GM19043 (cell line): ENCODE data around the gene PRRC2B.

ENCODE experiments used
- ATAC-seq: cut with Tn5 transposase; IDR thresholded peaks from one replicate; pipeline ENCODE4 v1.9.1; 2021; ENCODE audit warnings: low read depth; ENCODE audit not compliant: unreplicated experiment

Gene PRRC2B

DNA sequence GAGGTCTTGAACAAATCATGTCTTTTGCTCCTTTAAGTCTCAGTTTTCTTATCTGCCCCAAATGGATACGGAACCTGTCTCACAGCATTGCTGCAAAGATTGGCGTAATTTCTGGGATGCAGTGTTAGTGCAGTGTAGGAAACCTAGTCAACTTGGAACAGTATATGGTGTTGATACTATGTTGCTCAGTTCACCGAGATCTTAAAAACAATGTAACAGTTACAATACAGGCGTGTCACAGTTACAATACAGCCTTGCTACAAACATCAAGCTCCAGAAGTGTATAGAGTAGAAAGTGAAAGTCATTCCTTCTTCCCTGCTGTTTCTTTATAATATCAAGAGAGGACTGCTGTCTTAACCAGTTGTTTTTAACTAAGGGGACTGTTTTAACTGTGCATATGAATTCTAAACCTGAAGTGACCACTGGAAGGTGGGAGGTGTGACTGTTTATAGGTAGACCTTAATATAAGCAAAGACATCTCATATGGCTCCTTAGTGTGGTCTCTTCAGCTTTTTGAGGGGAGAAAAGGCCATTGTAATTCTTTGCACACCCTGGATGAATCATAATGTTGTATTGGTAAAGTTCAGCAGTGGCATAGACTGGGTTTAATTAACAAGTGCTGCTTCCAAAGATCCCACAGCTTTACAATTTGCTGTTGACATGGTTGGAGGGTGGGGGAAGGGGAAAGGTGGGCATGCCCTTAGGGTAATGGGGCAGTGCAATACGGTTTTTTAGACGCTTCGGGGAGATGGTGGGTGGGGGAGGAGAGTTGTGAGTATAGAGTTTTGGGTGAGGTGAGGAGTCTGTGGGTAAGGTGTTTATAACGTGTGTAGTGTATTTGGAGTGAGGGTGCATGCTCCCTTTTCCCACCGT, 12.9 kb downstream of the PRRC2B start:
- no peak for ATAC-seq

DNA sequence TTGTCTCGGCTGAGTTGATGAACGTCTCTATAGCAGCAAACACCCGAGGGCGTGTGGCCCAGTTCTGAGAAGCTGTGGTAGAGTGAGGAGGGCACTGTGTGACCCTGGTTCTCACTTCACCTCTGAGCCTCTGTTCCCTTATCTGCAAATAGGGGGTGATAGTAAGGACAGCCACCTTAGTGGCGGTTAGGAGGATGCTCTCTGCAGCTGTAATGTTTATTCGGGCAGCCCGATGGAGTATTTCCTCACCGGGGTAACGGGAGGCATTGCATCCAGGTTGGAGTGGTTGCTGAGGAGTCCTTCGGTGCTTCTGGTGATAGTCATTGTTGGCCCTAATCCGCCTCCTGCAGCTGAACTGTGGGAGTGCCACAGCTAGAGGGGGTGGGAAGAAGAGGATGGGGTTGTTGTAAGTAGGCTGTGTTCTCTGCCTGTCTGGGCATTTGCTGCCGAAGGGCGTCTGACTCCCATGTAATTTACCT, 13.9 kb downstream of the PRRC2B start:
- ATAC-seq: no peak

DNA sequence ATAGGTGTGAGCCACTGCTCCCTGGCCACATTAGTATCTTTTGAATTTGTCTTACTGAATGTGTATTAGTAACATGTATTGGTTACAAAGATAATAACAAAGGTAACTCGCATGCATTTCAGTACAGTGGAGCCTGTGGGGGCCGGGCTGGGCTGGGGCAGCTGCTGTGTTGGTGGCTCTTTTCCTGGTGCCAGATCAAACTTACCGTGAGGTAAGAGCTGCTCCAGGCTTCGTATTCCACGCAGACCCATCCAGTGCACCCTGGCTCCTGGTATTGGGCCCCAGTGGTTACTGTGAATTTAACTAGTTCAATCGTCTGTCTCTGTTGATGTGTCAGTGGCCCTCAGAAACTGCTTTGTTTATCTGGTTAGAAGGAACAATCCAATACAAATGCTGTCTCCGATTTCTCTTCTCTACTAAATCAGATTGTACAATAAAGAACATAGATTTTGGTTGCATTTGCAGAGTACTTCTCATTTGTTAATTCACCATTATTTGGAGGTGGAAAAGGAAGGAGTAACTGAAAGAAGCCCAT, 15.6 kb downstream of the PRRC2B start:
- ATAC-seq: no peak

DNA sequence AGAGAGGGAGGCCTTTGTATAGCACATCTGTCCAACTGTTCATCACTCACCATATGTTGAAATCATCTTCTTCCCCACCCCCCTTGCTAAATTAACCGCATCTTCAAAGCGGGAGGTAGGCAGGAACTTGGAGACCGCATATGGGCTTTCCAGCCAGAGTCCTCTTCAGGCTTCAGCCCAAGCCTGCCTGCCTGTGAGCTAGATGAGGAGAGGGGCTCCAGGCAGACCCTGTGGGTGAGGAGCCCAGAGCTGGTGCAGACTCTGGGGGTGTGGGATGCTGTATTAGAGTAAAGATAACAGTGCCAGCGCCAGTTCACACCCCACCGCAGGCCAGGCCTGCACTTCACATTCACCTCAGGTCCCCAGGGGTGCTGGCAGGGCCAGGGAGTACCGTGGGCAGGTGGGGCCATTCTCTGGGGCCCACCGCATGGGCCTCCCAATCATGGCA, 16.2 kb downstream of the PRRC2B start:
- no peak for ATAC-seq

DNA sequence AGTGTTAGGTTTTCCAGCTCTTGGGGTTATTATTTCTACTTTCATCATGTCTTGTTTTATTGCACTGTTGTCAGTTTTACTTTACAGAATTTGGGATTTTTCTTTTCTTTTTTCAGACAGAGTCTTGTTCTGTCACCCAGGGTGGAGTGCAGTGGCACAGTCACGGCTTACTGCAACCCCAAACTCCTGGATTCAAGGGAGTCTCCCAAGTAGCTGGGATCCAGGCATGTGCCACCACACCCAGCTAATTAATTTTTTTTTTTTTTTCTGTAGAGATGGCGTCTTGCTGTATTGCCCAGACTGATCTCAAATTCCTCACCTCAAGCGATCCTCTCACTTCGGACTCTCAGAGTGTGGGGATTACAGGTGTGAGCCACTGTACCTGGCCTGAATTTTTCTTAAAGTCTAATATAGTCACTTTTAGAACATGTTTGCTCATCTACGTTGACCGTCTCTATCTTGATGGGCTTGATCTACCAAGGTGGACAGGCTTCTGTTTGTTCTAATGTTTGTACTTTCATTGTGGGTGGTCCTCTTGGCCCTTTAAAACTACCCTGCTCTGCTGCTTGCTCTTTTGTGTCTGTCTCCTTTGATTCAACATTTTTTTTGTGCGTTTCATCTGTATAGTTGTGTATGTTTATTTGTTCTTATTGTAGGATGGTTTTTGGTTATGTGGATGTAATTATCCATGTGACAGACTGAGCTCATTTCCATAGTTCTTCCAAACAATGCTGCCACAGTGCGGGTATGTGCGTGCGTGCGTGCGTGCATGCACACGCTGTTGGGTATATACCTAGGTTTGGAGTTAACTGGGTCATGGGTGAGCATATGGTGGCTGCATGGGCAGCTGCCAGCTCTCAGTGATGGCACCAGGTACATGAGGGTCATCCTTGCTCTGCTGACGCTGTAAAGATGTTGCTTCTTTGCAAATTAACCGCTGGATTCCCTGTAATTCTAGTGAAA, 18.1 kb downstream of the PRRC2B start:
- no peak for ATAC-seq

DNA sequence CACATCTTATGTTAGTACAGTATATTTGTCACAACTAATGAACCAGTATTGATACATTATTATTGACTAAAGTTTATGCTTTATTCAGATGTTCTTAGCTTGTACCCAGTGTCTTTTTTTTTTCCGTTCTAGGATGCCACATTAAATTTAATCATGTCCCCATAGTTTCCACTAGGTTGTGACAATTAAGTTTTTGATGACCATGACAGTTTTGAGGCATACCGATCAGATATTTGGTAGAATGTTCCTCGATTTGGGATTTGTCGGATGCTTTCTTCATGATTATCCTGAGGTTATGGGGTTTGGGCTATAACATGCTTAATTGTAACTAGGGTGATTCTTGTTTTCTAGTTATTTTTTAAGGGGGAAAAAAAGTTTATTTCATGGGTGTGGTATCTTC, 22.6 kb downstream of the PRRC2B start:
- no peak for ATAC-seq

DNA sequence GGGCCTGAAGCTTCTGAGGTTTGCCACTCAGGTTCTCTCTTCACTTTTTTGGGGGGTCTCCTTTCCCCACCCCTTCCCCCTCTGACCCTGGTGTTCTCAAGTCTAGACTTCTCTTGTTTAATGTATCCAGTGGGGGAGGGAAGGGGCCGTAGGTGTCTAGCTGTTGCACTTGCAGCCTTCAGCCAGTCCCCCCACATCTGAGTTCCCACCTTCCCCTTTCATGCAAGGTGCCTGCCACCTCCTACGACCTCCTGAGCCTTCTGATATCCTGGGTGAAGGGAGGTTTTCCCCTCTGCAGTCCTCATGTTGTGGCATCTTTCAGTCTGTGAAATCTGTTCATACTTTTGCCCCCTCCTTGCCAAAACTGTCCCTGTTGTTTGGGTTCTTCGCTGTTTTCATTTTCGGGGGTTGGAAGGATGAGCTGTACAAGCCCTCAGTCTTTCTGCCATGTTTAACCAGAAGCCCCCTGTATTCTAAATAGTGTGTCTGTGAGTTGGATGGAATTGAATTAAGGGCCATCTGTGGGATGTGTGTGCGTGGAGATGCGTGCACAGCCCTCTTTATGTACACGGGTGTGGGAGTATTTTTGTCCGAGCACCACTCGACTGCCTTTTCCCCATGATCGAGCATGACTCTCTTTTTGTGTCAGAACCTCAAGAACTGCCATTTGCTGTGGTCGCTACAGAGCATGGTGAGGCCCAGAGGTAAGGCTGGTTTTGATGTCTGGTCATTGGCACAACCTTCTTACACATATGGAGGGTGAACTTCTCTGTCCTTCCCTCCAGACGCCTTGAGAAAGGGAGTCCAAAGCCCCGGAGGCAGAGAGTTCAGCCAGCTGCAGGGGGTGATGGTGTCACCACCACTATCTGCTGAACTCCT, 23.6 kb downstream of the PRRC2B start:
- no peak for ATAC-seq

DNA sequence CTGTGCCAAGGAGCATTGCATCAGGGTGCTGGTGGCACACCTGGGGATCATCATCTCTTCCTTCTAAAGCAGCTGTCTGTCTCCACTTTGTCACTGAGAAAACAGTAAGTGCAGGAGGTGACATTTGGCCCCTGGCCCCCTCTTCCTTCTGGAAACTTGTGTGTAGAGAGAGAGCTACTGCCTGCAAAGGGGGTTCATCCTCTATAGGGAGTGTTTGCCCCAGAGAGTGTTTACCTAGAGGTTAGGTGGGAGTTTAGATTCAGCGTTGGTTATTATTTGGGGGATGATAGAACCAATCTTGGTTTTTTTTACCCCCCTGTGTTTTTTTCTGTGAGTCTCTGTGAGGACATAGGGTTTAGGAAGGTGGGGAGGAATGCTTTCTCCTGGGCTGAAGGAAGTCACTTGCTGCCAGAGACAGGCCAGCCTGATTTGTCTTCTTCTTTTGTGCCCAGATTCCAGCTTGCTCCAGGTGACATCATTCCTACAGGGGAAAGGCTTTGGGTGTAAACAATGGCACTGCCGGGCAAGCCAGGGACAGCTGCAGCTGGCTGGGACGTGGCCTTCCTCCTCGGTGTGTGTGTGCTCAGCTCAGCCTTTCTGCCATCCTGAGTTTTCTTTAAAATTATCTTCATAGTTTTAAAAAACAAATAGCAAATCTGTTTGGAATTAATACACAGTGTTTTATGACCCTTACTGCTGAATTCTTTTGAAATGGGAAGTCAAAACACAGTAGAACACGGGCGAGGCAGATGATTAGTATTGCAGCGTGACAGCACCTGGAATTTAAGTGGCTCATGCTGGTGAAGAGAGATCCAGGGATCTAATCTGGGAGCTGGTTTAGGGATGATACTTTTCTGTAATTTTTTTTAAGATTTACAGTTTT, 24.5 kb downstream of the PRRC2B start:
- ATAC-seq: no peak

DNA sequence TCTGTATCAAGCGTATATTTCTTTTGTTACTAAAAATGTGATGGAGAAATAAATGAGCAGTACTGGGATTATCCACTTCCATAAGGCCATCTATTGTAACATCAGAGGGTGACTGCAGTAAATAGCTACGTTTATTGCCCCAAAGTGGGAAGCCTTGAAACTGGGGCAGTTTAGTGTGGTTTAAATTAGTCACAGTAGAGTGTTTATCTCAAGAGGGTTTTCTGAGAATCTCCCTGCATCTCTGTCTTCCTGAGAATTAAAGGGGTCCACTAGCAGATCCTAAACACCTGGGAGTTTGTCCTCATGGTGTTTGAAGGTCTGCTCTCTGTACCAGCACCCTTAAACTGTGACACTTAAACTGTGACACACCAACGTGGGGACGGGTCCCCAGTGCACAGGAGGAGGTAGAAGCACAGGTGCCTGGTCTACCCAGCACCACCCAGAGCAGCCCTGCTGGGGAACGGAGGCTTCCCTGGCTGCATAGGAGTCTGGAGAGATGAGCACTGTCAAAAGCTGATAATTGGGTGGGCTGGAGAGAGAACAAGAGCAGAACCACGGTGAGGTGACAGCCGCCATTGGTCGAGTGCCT, 25.2 kb downstream of the PRRC2B start:
- no peak for ATAC-seq

DNA sequence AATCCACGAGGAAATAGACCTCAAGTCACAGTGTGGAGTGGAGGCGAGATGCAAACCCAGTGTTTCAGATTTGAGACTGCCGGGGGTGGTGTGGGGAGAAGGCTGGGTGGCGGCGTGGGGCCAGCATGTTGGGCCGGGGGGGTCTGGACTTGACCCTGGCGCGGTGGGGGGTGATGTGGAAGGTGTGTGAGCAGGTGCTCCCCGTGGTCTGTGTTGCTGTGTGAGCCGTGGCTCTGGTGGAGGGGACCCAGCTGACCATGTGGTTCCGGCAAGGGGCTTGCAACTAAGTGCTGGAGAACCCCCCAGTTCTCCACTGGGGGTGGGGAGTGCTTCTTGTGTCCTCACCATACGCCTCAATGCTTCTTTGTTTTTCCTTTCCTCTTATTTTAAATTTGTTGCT, 25.8 kb downstream of the PRRC2B start:
- no peak for ATAC-seq

DNA sequence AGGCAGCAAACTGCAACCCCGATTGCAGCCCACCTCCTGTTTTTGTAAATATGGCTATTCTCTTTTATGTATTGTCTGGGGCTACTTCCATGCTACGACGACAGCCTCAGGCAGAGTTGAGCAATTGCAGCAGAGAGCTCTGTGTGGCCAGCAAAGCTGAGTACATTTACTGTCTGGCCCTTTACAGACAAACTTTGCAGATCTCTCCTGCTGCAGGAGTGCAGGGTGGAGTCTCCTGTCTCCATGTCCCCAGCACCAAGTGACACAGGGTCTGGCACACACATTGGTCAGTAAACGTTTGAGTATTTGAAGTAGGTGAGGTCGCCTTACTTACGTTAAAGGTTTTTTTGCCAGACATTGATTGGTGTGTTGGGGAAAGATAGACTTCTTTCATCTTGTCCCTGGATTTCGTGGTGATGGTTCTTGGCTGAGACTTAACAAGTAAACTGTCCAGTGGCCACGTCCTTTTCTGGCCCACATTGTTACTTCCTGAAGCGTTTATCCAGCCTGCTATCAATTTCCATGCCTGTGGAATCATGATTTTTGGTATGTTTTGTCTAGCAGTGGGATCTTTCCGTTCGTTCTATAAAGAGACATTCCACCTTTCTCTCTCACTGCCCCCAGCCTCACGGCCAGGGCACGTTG, 27.2 kb downstream of the PRRC2B start:
- no peak for ATAC-seq

DNA sequence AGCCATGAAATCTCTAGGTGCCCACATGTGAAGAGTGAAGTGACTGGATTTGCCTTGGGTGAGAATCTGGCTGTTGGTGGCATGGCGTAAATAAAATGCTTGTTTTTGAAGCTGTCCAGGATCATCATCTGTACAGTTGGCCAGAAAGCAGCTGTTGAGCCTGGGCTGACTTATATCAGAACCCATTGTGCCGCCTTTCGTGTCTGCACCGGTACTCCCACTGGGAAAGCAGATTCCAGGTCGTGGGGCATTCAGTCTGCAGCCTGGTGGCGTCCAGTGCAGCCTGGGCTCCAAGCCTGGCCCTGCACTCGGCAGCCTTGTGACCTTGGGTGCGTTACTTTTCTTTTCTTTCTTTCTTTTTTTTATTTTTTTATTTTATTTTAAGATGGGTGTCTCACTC, 27.8 kb downstream of the PRRC2B start:
- ATAC-seq: no peak

DNA sequence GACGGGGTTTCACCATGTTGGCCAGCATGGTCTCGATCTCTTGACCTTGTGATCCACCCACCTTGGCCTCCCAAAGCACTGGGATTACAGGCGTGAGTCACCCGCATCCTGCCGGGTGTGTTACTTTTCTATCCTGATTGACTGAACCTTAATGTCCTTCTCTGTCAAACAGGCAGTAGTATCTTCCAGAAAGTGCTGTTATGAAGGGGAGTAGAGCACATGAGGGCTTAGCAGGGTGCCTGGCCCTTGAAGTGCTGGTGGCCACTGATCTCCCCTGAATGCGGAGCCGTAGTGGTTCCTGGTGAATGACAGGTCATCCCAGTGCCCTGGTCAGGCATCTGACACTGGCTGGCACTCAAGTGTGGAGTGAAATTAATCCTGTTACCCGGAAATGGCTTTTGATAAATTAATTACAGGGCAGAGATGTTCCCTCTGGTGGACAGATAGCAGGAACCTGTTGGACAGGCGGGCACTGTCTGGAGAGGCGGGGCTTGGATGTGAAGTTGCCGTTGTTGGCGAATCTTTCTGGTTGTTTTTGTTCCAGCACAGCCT, 28.4 kb downstream of the PRRC2B start:
- no peak for ATAC-seq

DNA sequence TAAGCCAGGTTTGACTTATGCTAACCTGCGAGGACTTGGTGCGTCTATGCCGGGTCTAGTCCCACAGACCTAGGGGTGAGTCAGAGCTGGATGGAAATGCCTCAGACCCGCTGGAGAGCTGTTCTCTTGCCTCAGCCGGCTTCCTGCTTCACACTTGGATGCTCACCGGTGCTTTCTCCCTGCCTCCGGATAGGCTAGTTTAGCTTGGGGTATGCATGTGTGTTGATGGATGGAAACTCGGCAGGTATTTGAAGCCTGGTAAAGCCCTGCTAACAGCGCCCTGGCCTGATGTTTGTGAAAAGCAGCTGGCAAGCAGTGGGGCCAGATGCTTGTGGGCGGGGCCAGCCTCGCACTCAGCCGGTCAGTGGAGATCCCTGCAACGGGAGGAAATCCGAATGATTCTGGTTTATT, 29.3 kb downstream of the PRRC2B start:
- ATAC-seq: peak; percentile 45

DNA sequence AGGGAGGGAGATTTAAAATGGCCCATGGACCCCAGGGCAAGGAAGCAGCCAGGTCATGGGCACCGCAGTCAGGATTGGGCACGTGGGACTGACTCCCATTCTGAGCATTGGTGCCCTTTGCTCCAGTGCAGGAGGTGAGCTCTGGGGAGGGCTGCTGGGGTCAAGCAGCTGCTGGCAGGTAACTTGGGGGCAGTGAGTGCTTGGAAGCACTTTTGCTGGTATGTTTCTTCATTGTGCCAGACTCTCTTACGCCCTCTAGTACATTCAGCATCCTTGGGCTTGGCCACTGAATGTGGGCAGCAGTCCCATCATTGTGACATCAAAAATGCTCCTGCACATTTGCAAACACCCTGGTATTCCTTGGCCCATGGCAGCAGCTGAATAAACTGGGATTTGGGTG, 32.7 kb downstream of the PRRC2B start:
- no peak for ATAC-seq

DNA sequence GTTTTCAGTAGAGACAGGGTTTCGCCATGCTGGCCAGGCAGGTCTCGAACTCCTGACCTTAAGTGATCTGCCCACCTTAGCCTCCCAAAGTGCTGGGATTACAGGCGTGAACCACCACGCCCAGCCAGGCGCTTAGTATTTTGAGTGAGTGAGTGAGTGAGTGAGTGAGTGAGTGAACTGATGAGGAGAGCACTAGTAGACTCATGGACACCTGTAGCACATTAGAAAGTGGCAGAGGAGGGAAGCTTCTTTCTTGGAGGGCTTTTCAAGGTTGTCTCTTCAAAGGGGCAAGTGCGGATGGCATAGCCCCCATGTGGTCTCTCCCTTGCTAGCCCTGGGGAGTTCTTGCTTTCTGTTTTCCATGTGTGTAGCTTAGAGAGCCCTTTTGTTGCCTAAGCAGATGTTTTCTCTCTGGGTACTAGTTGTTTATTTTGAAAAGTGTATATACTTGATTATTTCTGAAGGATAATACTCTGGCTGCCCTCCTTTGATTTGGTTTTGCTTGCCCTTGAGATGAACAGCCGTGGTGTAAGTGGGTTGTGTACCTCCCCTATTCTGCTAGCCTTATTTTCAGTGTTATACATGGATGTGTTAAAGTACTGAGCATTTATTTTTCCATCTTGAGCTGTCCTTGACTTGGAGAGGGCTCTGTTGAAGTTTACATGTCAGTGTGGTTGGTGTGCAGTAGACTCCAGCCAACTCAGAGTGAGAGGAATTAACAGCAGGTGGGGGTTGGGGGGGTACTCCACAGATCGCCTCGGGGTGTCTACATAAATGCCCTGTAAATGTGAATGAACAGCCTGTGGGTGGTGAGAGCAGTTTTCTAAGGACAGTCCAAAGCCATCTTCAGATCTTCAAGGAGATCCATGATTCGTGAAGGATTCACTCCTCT, 35.5 kb downstream of the PRRC2B start:
- no peak for ATAC-seq

DNA sequence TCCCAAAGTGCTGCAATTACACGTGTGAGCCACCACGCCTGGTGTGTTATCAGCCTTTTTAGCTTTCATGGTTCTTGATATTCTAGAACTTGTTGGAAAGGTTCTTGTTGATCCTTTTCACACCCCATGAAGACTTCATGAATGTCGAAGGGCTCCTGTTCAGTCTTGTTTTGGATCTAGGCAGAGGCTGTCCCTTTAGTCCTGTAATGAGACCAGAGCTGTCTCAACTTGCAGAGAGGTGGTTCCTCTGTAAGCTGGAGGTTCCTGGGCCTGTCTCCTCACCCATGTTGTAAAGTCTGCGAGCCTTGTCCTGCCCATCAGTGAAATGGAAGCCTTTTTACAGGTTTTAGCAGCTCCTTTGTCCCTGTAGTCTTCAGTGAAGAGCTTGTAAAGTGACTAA, 38.2 kb downstream of the PRRC2B start:
- ATAC-seq: no peak
